GM12875 (cell line): Measurements from ENCODE around the gene ME3.
"Not testable (repeated sequence)": the region's sequence is repeated elsewhere in the genome, so short reads cannot be mapped to it uniquely, and the experiment has no call there.

Experiments used
- H3K4me3 ChIP-seq: one replicate; pipeline ENCODE4 v1.5.1; 2011; ENCODE audit warnings: low read depth, low read length, control low read depth
- CTCF ChIP-seq: IDR thresholded peaks from 2 replicates; pipeline ENCODE4 v1.5.1; 2011; ENCODE audit warnings: low read depth, mild to moderate bottlenecking, control low read depth, inconsistent platforms, low read length, moderate library complexity, borderline replicate concordance; ENCODE audit not compliant: insufficient read depth

ME3 gene

GRCh38 chr11:86565801-86566312 lies 106.6 kb downstream of the ME3 start:
- TF ChIP-seq CTCF, result no peak
- H3K4me3 ChIP-seq, result no peak overlapping the region

DNA sequence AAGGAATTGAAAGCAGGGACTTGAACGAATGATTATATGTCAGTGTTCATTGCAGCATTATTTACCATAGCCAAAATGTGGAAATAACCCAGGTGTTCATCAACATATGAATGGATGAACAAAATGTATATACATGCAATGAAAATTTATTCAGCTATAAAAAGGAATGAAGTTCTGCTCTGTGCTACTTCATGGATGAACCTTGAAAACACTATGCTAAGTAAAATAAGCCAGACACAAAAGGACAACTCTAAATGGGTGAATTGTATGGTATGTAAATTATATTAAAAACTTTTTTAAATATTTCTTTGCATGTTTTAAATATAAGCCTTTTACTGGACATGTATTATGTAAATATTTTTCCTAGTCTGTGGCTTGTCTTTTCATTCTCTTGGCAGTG lies 107.0 kb downstream of the ME3 start:
- TF ChIP-seq CTCF, result no peak

DNA sequence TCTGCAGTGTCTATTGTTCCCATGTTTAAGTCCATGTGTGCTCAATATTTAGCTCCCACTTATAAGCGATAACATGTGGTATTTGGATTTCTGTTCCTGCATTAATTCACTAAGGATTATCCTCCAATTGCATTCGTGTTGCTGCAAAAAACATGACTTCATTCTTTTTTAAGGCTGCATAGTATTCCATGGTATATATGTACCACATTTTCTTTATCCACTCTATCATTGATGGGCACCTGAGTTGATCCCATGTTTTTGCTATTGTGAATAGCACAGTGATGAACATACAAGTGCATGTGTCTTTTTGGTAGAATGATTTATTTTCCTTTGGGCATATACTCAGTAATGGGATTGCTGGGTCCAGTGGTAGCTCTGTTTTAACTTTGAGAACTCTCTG lies 109.6 kb downstream of the ME3 start:
- H3K4me3 ChIP-seq, result not testable (repeated sequence)

More for the DNA sequence above, 107.0 kb downstream of the ME3 start:
- no peak overlapping the region for H3K4me3 ChIP-seq

DNA sequence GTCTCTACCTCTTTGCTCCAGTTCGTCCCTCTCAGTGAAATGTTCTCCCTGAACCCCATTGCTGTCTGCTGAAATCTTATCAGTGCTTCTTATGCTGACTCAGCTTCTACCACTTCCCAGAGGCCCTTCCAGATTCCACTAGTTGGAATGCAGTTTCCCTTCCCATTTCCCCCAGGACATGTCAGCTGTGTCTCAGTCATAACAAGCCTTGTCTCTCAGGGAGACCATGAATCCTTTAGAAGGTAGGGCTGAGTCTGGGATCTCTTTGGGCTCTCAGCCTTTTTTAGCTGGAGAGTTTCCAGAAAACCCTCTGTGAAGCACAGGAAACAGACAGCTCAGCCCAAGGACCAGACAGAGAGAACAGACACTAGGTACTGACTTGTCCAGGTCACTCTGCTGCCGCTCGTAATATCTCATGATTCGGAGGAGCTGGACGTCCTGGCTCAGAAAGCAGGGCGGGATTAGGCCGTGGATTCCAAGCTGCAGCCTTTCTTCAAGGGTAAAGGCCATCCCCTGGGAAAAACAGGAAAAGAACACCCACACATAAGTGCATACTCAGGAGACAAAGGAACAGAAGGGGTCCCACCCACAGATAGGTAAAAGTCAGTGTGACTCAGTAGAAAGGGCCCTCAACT lies 113.0 kb downstream of the ME3 start:
- H3K4me3 ChIP-seq, result no peak overlapping the region
- no peak for TF ChIP-seq CTCF

- no peak for TF ChIP-seq CTCF
- no peak overlapping the region for H3K4me3 ChIP-seq
Observed at GRCh38 chr11:86558841-86559240, 113.6 kb downstream of the ME3 start.

DNA sequence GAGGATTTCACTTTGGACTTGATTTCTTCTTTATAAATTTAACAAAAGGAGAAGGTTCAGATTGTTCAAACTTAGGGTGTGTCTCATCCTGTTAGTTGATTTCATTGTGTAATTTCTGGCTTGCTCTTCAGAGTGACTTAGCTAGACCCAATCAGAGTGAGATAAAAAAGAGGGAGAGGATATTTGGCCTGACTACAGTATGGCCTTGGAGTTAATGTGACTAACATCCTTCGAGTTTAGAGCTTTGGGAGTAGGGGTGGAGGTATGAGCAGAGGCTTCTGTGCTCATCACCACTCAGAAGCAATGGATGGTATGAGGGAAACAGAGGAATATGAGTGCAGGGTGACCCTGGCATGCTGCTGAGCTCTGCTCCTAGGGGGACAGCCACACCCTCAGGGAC lies 114.2 kb downstream of the ME3 start:
- TF ChIP-seq CTCF, result no peak
- no peak overlapping the region for H3K4me3 ChIP-seq

DNA sequence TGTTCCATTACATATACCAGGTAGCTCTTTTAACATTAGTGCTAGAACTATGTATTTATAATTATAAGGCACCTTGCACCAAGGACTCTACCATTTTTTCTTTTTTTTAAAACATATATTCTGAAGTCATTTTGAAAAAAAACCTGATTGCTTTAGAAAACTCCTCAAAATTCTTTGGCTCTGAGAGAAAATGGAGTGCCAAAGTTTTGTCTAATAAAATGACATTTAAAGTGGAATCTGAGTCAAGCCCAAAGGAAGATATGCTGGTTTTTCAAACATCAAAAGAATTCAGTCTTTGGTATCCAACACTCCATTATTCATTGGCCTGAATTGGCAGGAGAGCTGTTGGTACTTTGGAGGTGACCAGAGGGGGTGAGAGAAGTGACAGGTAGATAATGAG lies 116.5 kb downstream of the ME3 start:
- H3K4me3 ChIP-seq, result no peak overlapping the region
- TF ChIP-seq CTCF, result no peak
